ENCODE data around the gene CCDC7. TPM values are rescaled to one million over a fixed set of nuclear protein-coding genes. Genes with fewer than 3 reads are reported as not detected.

The CCDC7 gene
- total RNA-seq, 1 donor from 2014 or later, result 12.6 TPM

GRCh38 chr10:32680803-32681557 lies 235.0 kb downstream of the CCDC7 start:
- Mint-ChIP-seq H3K9me3 (ENCODE audit: unreplicated experiment) (peaks cover 33% of the 10 kb centered on the region), H3K4me1 (ENCODE audit: unreplicated experiment) (no peaks in the 10 kb centered on the region), H3K4me3 (ENCODE audit: unreplicated experiment) (no peak overlapping the region), H3K36me3 (ENCODE audit: unreplicated experiment) (peaks cover 9% of the 10 kb centered on the region), H3K27me3 (ENCODE audit: unreplicated experiment) (no peaks in the 10 kb centered on the region), H3K27ac (ENCODE audit: unreplicated experiment) (no peak overlapping the region)
- TF ChIP-seq CTCF (IDR thresholded peaks at IDR 0.05), result no peak
- no peak for DNase-seq (ENCODE audit: extremely low spot score, unreplicated experiment)

GRCh38 chr10:32684291-32684690 lies 238.4 kb downstream of the CCDC7 start:
- no peaks in the 10 kb centered on the region for H3K36me3 Mint-ChIP-seq (ENCODE audit: unreplicated experiment)
- no peak for TF ChIP-seq CTCF (IDR thresholded peaks at IDR 0.05)
- H3K4me3 Mint-ChIP-seq (ENCODE audit: unreplicated experiment), result no peak overlapping the region
- H3K27ac Mint-ChIP-seq (ENCODE audit: unreplicated experiment), result no peak overlapping the region
- DNase-seq (ENCODE audit: extremely low spot score, unreplicated experiment), result no peak
- H3K4me1 Mint-ChIP-seq (ENCODE audit: unreplicated experiment), result no peaks in the 10 kb centered on the region
- peaks cover 18% of the 10 kb centered on the region for H3K9me3 Mint-ChIP-seq (ENCODE audit: unreplicated experiment)
- no peaks in the 10 kb centered on the region for H3K27me3 Mint-ChIP-seq (ENCODE audit: unreplicated experiment)

GRCh38 chr10:32687116-32687515 lies 241.2 kb downstream of the CCDC7 start:
- peaks cover 15% of the 10 kb centered on the region for H3K9me3 Mint-ChIP-seq (ENCODE audit: unreplicated experiment)
- H3K4me1 Mint-ChIP-seq (ENCODE audit: unreplicated experiment), result no peaks in the 10 kb centered on the region
- no peak overlapping the region for H3K4me3 Mint-ChIP-seq (ENCODE audit: unreplicated experiment)
- H3K27me3 Mint-ChIP-seq (ENCODE audit: unreplicated experiment), result no peaks in the 10 kb centered on the region
- H3K27ac Mint-ChIP-seq (ENCODE audit: unreplicated experiment), result no peak overlapping the region
- TF ChIP-seq CTCF (IDR thresholded peaks at IDR 0.05), result no peak
- no peak for DNase-seq (ENCODE audit: extremely low spot score, unreplicated experiment)
- H3K36me3 Mint-ChIP-seq (ENCODE audit: unreplicated experiment), result no peaks in the 10 kb centered on the region

- H3K36me3 Mint-ChIP-seq (ENCODE audit: unreplicated experiment), result no peaks in the 10 kb centered on the region
- DNase-seq (ENCODE audit: extremely low spot score, unreplicated experiment), result no peak
- H3K4me1 Mint-ChIP-seq (ENCODE audit: unreplicated experiment), result no peaks in the 10 kb centered on the region
- H3K27ac Mint-ChIP-seq (ENCODE audit: unreplicated experiment), result no peak overlapping the region
- no peak for TF ChIP-seq CTCF (IDR thresholded peaks at IDR 0.05)
- no peaks in the 10 kb centered on the region for H3K27me3 Mint-ChIP-seq (ENCODE audit: unreplicated experiment)
- H3K9me3 Mint-ChIP-seq (ENCODE audit: unreplicated experiment), result peaks cover 10% of the 10 kb centered on the region
- no peak overlapping the region for H3K4me3 Mint-ChIP-seq (ENCODE audit: unreplicated experiment)
These were observed 241.6 kb downstream of the CCDC7 start for GRCh38 chr10:32687546-32687945.

- no peak overlapping the region for H3K4me3 Mint-ChIP-seq (ENCODE audit: unreplicated experiment)
- TF ChIP-seq CTCF (IDR thresholded peaks at IDR 0.05), result no peak
- peaks cover 2% of the 10 kb centered on the region for H3K36me3 Mint-ChIP-seq (ENCODE audit: unreplicated experiment)
- no peak for DNase-seq (ENCODE audit: extremely low spot score, unreplicated experiment)
- H3K27ac Mint-ChIP-seq (ENCODE audit: unreplicated experiment), result no peak overlapping the region
- H3K27me3 Mint-ChIP-seq (ENCODE audit: unreplicated experiment), result no peaks in the 10 kb centered on the region
- peaks cover 7% of the 10 kb centered on the region for H3K9me3 Mint-ChIP-seq (ENCODE audit: unreplicated experiment)
- H3K4me1 Mint-ChIP-seq (ENCODE audit: unreplicated experiment), result no peaks in the 10 kb centered on the region
These were observed 246.2 kb downstream of the CCDC7 start for GRCh38 chr10:32692174-32692573.
